Pancreas (tissue), 10 donors: ENCODE results near the gene RAG1. TPM values are rescaled to one million over a fixed set of nuclear protein-coding genes. Genes with fewer than 3 reads are reported as not detected.

Experiments used
- ATAC-seq, 4 donors: fragments of 200-7000 bp; cut with Tn5 transposase; one replicate each; pipeline versions ENCODE4 v1.8.0 to v1.9.1; 2020; ENCODE audit warnings: mild to moderate bottlenecking in 4 of 4, moderate library complexity in 4 of 4
- DNase-seq, 6 donors: peaks; one replicate each; pipeline ENCODE4 v3.0.0-alpha.2; 2020
- FAIRE-seq: peaks from 2 replicates; lab custom pipeline; 2012; peaks lifted over from hg19 to GRCh38; lab: Jason Lieb, UNC
- H3K27ac ChIP-seq, 4 donors: fragments of 200-600 bp; sonication (generic); 1 replicate in 3 of 4; 2 replicates in 1 of 4; pipeline versions ENCODE4 v1.5.0 to v1.8.0; 2020
- H3K27me3 ChIP-seq, 4 donors: fragments of 200-600 bp; one replicate each; pipeline ENCODE4 v1.8.0; 2021
- H3K36me3 ChIP-seq, 3 donors: fragments of 200-600 bp; sonication (generic) in 1 of 3; one replicate each; pipeline versions ENCODE4 v1.5.0 to v1.8.0; 2020 to 2021
- H3K4me1 ChIP-seq, 3 donors: fragments of 200-600 bp; one replicate each; pipeline ENCODE4 v1.8.0; 2021
- H3K4me3 ChIP-seq, 4 donors: fragments of 200-600 bp; sonication (generic) in 2 of 4; one replicate each; pipeline versions ENCODE4 v1.5.0 to v1.8.0; 2020 to 2021
- H3K9me3 ChIP-seq, 4 donors: fragments of 200-600 bp; one replicate each; pipeline ENCODE4 v1.8.0; 2021
- WGBS, 2 donors: extraction: QIAGEN DNeasy Blood & Tissue Kit; methylation state at CpG; one replicate each; pipeline ENCODE4 v1.1.7; 2013; 5-methylcytosine and 5-hydroxymethylcytosine counted together
- intact Hi-C, 3 donors: fragments of 100-400 bp; cut with DNase I; formaldehyde crosslinking; loops; one replicate each; pipeline versions ENCODE4 v1.11.1 to v1.14.2; 2022
- polyA plus RNA-seq, 2 donors: library from polyadenylated mRNA; stranded (reverse); fragments of 200-250 nt; gene quantifications; one replicate each; pipeline ENCODE4 v1.2.3, GENCODE V29; 2013
- total RNA-seq, 6 donors: library from RNA; stranded (reverse); fragmentation: NEBNext Ultra II Directional in 4 of 6; extraction: Animal tissue kit (Norgen Biotek cat#: 25700) in 4 of 6; gene quantifications; one replicate each; pipeline versions ENCODE4 v1.2.1 to v1.2.4, GENCODE V29; 2021 to 2023
- TF ChIP-seq, protein P1 (sequence below), 4 donors: fragments of 200-600 bp; sonication (generic) in 3 of 4; IDR thresholded peaks; one replicate each; pipeline versions ENCODE4 v1.5.0 to v1.8.0; 2021; ENCODE audit warnings: antibody characterized with exemption in 4 of 4
- donor health status: healthy with polysubstance abuse.
- donor health status: DM: no; HTN: no; CAD: no; lungs with moderate emphysema.
- donor health status: DM: no; HTN: no; CAD: no.
- donor health status: control.
- donor health status: control.
- donor health status: Bipolar disorder and iron deficiency.
- donor health status: DM: yes; HTN: yes; CAD: no.
- donor health status: DM: no; HTN: no; CAD: no.
- donor health status: DM: no; HTN: no; CAD: no.
- donor health status: DM: yes; HTN: yes; CAD: no.

Gene RAG1
- total and polyA plus RNA-seq, 8 donors = 0.13 to 0.81 (median 0.51) TPM

GRCh38 chr11:36608491-36609199 is 40.8 kb downstream of the RAG1 start:
- no peak for FAIRE-seq
- H3K4me3 ChIP-seq = no peak overlapping the region
- H3K36me3 ChIP-seq = no peaks in the 10 kb centered on the region
- no peaks in the 10 kb centered on the region for H3K27me3 ChIP-seq
- intact Hi-C loops = no loop called here
- no peak for ATAC-seq
- H3K9me3 ChIP-seq = no peaks in the 10 kb centered on the region
- H3K4me1 ChIP-seq = no peaks in the 10 kb centered on the region
- TF ChIP-seq, protein P1, sequence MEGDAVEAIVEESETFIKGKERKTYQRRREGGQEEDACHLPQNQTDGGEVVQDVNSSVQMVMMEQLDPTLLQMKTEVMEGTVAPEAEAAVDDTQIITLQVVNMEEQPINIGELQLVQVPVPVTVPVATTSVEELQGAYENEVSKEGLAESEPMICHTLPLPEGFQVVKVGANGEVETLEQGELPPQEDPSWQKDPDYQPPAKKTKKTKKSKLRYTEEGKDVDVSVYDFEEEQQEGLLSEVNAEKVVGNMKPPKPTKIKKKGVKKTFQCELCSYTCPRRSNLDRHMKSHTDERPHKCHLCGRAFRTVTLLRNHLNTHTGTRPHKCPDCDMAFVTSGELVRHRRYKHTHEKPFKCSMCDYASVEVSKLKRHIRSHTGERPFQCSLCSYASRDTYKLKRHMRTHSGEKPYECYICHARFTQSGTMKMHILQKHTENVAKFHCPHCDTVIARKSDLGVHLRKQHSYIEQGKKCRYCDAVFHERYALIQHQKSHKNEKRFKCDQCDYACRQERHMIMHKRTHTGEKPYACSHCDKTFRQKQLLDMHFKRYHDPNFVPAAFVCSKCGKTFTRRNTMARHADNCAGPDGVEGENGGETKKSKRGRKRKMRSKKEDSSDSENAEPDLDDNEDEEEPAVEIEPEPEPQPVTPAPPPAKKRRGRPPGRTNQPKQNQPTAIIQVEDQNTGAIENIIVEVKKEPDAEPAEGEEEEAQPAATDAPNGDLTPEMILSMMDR (IDR thresholded peaks at IDR 0.05) = no peak
- no peak for DNase-seq
- WGBS, 2 donors = 80 to 83% methylated on average over 1 of the region's 1 CpG
- H3K27ac ChIP-seq = no peak overlapping the region

GRCh38 chr11:36609383-36609782 is 41.6 kb downstream of the RAG1 start:
- FAIRE-seq (no peak), ATAC-seq (peak in 1 of 4 donors; percentile 24), DNase-seq (no peak)
- TF ChIP-seq, protein P1 (IDR thresholded peaks at IDR 0.05) = no peak
- H3K9me3 ChIP-seq = no peaks in the 10 kb centered on the region
- H3K36me3 ChIP-seq = no peaks in the 10 kb centered on the region
- no peaks in the 10 kb centered on the region for H3K27me3 ChIP-seq
- no peak overlapping the region for H3K27ac ChIP-seq
- no peaks in the 10 kb centered on the region for H3K4me1 ChIP-seq
- no peak overlapping the region for H3K4me3 ChIP-seq
- 26 to 34% methylated on average over 2 of the region's 2 CpGs for WGBS, 2 donors
- intact Hi-C loops = no loop called here

GRCh38 chr11:36615826-36616225 is 48.0 kb downstream of the RAG1 start:
- H3K36me3 ChIP-seq = no peaks in the 10 kb centered on the region
- no peaks in the 10 kb centered on the region for H3K9me3 ChIP-seq
- DNase-seq = no peak
- no peak for FAIRE-seq
- TF ChIP-seq, protein P1 (IDR thresholded peaks at IDR 0.05) = no peak
- no peaks in the 10 kb centered on the region for H3K27me3 ChIP-seq
- H3K4me1 ChIP-seq = peaks cover 0 to 6% (median 0%) of the 10 kb centered on the region in 3 donors
- no peak overlapping the region for H3K27ac ChIP-seq
- intact Hi-C loops = no loop called here
- no peak for ATAC-seq
- WGBS, 2 donors = 82 to 88% methylated on average over 3 of the region's 3 CpGs
- no peak overlapping the region for H3K4me3 ChIP-seq

DNA sequence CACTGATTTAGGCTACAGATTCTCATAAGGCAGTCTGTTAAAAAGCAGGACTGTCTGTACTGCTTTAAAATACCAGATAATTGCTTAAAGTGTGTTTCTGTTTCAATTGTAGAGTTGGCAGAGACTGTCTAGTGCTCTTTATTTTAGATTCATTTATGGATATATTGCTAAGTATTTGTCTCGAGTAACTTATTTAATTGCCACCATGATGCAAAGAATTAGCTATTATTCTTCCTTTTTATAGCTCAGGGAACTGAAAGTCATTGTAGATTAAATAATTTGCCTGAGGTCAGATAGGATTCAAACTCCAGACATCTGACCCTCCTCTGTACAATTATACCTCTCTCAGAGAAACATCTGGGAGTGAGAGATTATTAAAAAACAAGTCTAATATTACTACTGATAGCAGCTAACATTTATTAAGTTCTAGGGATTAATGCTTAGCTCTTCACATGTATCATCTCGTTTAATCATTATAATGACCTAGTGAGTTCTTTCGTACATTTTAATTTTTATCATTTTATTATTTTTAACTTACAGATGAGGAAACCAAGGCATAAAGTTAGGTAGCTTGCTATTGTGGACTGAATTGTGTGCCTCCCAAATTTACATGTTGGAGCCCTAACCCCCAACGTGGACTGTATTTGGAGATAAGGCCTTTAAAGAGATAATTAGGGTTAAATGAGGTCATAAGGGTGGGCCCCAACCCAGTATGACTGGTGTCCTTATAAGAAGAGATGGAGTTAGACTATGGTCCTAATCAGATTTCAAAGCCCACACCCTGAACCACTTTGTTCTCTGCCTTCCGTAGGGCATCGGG is 49.9 kb downstream of the RAG1 start:
- intact Hi-C loops = no loop called here
- no peak overlapping the region for H3K27ac ChIP-seq
- H3K36me3 ChIP-seq = no peaks in the 10 kb centered on the region
- no peaks in the 10 kb centered on the region for H3K9me3 ChIP-seq
- 85 to 90% methylated on average over 6 of the region's 6 CpGs for WGBS, 2 donors
- ATAC-seq (no peak), DNase-seq (no peak), FAIRE-seq (no peak)
- H3K27me3 ChIP-seq = no peaks in the 10 kb centered on the region
- H3K4me1 ChIP-seq = peaks cover 0 to 6% (median 0%) of the 10 kb centered on the region in 3 donors
- TF ChIP-seq, protein P1 (IDR thresholded peaks at IDR 0.05) = no peak
- no peak overlapping the region for H3K4me3 ChIP-seq
